ENCODE results near the gene SLC30A10.
"Not testable (repeated sequence)": the region's sequence is repeated elsewhere in the genome, so short reads cannot be mapped to it uniquely, and the experiment has no call there.

The SLC30A10 gene

GRCh38 chr1:219945795-219946194, 17.4 kb upstream of the SLC30A10 start:
- POLR2A ChIA-PET, result no interaction called here

GRCh38 chr1:219941179-219942118, 13.1 kb upstream of the SLC30A10 start:
- H3K27ac ChIP-seq (ENCODE audit: insufficient read depth in 1 of 2, low read depth in 1 of 2, low read length in 2 of 2, poor library complexity in 1 of 2, severe bottlenecking in 2 of 2), result no peak overlapping the region
- H3K9me3 ChIP-seq (ENCODE audit: control extremely low read depth in 1 of 5, control insufficient read depth in 4 of 5, insufficient read depth in 2 of 5, low read depth in 1 of 5, low read length in 4 of 5), result peaks cover 0 to 15% (median 2%) of the 10 kb centered on the region in 5 experiments
- WGBS (ENCODE audit: insufficient coverage), result 100% methylated on average over 2 of the region's 2 CpGs
- no peaks in the 10 kb centered on the region for H3K4me1 ChIP-seq (ENCODE audit: control extremely low read depth in 1 of 4, control insufficient read depth in 4 of 4, insufficient read depth in 4 of 4, low read length in 3 of 4)
- no peaks in the 10 kb centered on the region for H3K36me3 ChIP-seq (ENCODE audit: control insufficient read depth in 4 of 4, insufficient read depth in 4 of 4, low read length in 3 of 4)
- DNase-seq, result no peak
- ChIA-PET POLR2A (interaction anchor here (0.6 kb wide), 1 partner anchor 26 kb away, joined by 3 read pairs; no protein-coding TSS in a partner anchor), CTCF (no interaction called here)
- H3K4me3 ChIP-seq (ENCODE audit: control insufficient read depth in 1 of 7, extremely low read depth in 1 of 7, insufficient read depth in 4 of 7, low read depth in 2 of 7, low read length in 6 of 7), result no peak overlapping the region
- peaks cover 1 to 27% (median 7%) of the 10 kb centered on the region in 5 experiments for H3K27me3 ChIP-seq (replicated peaks in 2 of 5; ENCODE audit: control insufficient read depth in 4 of 5, insufficient read depth in 5 of 5, low read length in 4 of 5)

More at GRCh38 chr1:219945795-219946194, 17.4 kb upstream of the SLC30A10 start:
- peak; percentile 40 to 77 (median 69) for DNase-seq
- CTCF ChIA-PET, result no interaction called here
- H3K4me3 ChIP-seq (ENCODE audit: control insufficient read depth in 1 of 7, extremely low read depth in 1 of 7, insufficient read depth in 4 of 7, low read depth in 2 of 7, low read length in 6 of 7), result no peak overlapping the region
- H3K4me1 ChIP-seq (ENCODE audit: control extremely low read depth in 1 of 4, control insufficient read depth in 4 of 4, insufficient read depth in 4 of 4, low read length in 3 of 4), result no peaks in the 10 kb centered on the region
- H3K27me3 ChIP-seq (replicated peaks in 2 of 5; ENCODE audit: control insufficient read depth in 4 of 5, insufficient read depth in 5 of 5, low read length in 4 of 5), result peaks cover 3 to 12% (median 7%) of the 10 kb centered on the region in 5 experiments
- no peaks in the 10 kb centered on the region for H3K36me3 ChIP-seq (ENCODE audit: control insufficient read depth in 4 of 4, insufficient read depth in 4 of 4, low read length in 3 of 4)
- peaks cover 0 to 17% (median 2%) of the 10 kb centered on the region in 5 experiments for H3K9me3 ChIP-seq (ENCODE audit: control extremely low read depth in 1 of 5, control insufficient read depth in 4 of 5, insufficient read depth in 2 of 5, low read depth in 1 of 5, low read length in 4 of 5)
- no peak overlapping the region for H3K27ac ChIP-seq (ENCODE audit: insufficient read depth in 1 of 2, low read depth in 1 of 2, low read length in 2 of 2, poor library complexity in 1 of 2, severe bottlenecking in 2 of 2)

- ChIA-PET CTCF (no interaction called here), POLR2A (interaction anchor here (0.6 kb wide), 1 partner anchor 27 kb away, joined by 3 read pairs; no protein-coding TSS in a partner anchor)
- Histone ChIP-seq H3K9me3 (ENCODE audit: control extremely low read depth in 1 of 5, control insufficient read depth in 4 of 5, insufficient read depth in 2 of 5, low read depth in 1 of 5, low read length in 4 of 5) (peaks cover 0 to 10% (median 0%) of the 10 kb centered on the region in 5 experiments), H3K27me3 (replicated peaks in 2 of 5; ENCODE audit: control insufficient read depth in 4 of 5, insufficient read depth in 5 of 5, low read length in 4 of 5) (peaks cover 0 to 31% (median 8%) of the 10 kb centered on the region in 5 experiments), H3K36me3 (ENCODE audit: control insufficient read depth in 4 of 4, insufficient read depth in 4 of 4, low read length in 3 of 4) (no peaks in the 10 kb centered on the region), H3K27ac (ENCODE audit: insufficient read depth in 1 of 2, low read depth in 1 of 2, low read length in 2 of 2, poor library complexity in 1 of 2, severe bottlenecking in 2 of 2) (no peak overlapping the region), H3K4me3 (ENCODE audit: control insufficient read depth in 1 of 7, extremely low read depth in 1 of 7, insufficient read depth in 4 of 7, low read depth in 2 of 7, low read length in 6 of 7) (no peak overlapping the region), H3K4me1 (ENCODE audit: control extremely low read depth in 1 of 4, control insufficient read depth in 4 of 4, insufficient read depth in 4 of 4, low read length in 3 of 4) (no peaks in the 10 kb centered on the region)
- 80% methylated on average over 1 of the region's 3 CpGs for WGBS (ENCODE audit: insufficient coverage)
- DNase-seq, result no peak
Observed at GRCh38 chr1:219940707-219941106, 12.3 kb upstream of the SLC30A10 start.

GRCh38 chr1:219938706-219939105, 10.3 kb upstream of the SLC30A10 start:
- H3K4me1 ChIP-seq (ENCODE audit: control extremely low read depth in 1 of 4, control insufficient read depth in 4 of 4, insufficient read depth in 4 of 4, low read length in 3 of 4), result no peaks in the 10 kb centered on the region
- no peak overlapping the region for H3K27ac ChIP-seq (ENCODE audit: insufficient read depth in 1 of 2, low read depth in 1 of 2, low read length in 2 of 2, poor library complexity in 1 of 2, severe bottlenecking in 2 of 2)
- no peak overlapping the region for H3K4me3 ChIP-seq (ENCODE audit: control insufficient read depth in 1 of 7, extremely low read depth in 1 of 7, insufficient read depth in 4 of 7, low read depth in 2 of 7, low read length in 6 of 7)
- ChIA-PET CTCF (no interaction called here), POLR2A (no interaction called here)
- H3K36me3 ChIP-seq (ENCODE audit: control insufficient read depth in 4 of 4, insufficient read depth in 4 of 4, low read length in 3 of 4), result no peaks in the 10 kb centered on the region
- 93% methylated on average over 2 of the region's 2 CpGs for WGBS (ENCODE audit: insufficient coverage)
- H3K9me3 ChIP-seq (ENCODE audit: control extremely low read depth in 1 of 5, control insufficient read depth in 4 of 5, insufficient read depth in 2 of 5, low read depth in 1 of 5, low read length in 4 of 5), result peaks cover 0 to 7% (median 0%) of the 10 kb centered on the region in 5 experiments
- H3K27me3 ChIP-seq (replicated peaks in 2 of 5; ENCODE audit: control insufficient read depth in 4 of 5, insufficient read depth in 5 of 5, low read length in 4 of 5), result peaks cover 0 to 31% (median 8%) of the 10 kb centered on the region in 5 experiments
- no peak for DNase-seq

- DNase-seq, POLR2A ChIA-PET: not testable (repeated sequence)
Observed at GRCh38 chr1:219933763-219934162, 5.4 kb upstream of the SLC30A10 start.

GRCh38 chr1:219931033-219931432, 2.7 kb upstream of the SLC30A10 start:
- no peaks in the 10 kb centered on the region for H3K9me3 ChIP-seq (ENCODE audit: control extremely low read depth in 1 of 5, control insufficient read depth in 4 of 5, insufficient read depth in 2 of 5, low read depth in 1 of 5, low read length in 4 of 5)
- no peak overlapping the region for H3K27ac ChIP-seq (ENCODE audit: insufficient read depth in 1 of 2, low read depth in 1 of 2, low read length in 2 of 2, poor library complexity in 1 of 2, severe bottlenecking in 2 of 2)
- ChIA-PET POLR2A (no interaction called here), CTCF (no interaction called here)
- H3K27me3 ChIP-seq (replicated peaks in 2 of 5; ENCODE audit: control insufficient read depth in 4 of 5, insufficient read depth in 5 of 5, low read length in 4 of 5), result peaks cover 7 to 40% (median 20%) of the 10 kb centered on the region in 5 experiments
- H3K36me3 ChIP-seq (ENCODE audit: control insufficient read depth in 4 of 4, insufficient read depth in 4 of 4, low read length in 3 of 4), result no peaks in the 10 kb centered on the region
- peaks cover 0 to 14% (median 12%) of the 10 kb centered on the region in 4 experiments for H3K4me1 ChIP-seq (ENCODE audit: control extremely low read depth in 1 of 4, control insufficient read depth in 4 of 4, insufficient read depth in 4 of 4, low read length in 3 of 4)
- no peak for DNase-seq
- H3K4me3 ChIP-seq (ENCODE audit: control insufficient read depth in 1 of 7, extremely low read depth in 1 of 7, insufficient read depth in 4 of 7, low read depth in 2 of 7, low read length in 6 of 7), result no peak overlapping the region

More at GRCh38 chr1:219933763-219934162, 5.4 kb upstream of the SLC30A10 start:
- H3K4me1 ChIP-seq (ENCODE audit: control extremely low read depth in 1 of 4, control insufficient read depth in 4 of 4, insufficient read depth in 4 of 4, low read length in 3 of 4); H3K4me3 ChIP-seq (ENCODE audit: control insufficient read depth in 1 of 7, extremely low read depth in 1 of 7, insufficient read depth in 4 of 7, low read depth in 2 of 7, low read length in 6 of 7); CTCF ChIA-PET; H3K9me3 ChIP-seq (ENCODE audit: control extremely low read depth in 1 of 5, control insufficient read depth in 4 of 5, insufficient read depth in 2 of 5, low read depth in 1 of 5, low read length in 4 of 5); H3K36me3 ChIP-seq (ENCODE audit: control insufficient read depth in 4 of 4, insufficient read depth in 4 of 4, low read length in 3 of 4); H3K27ac ChIP-seq (ENCODE audit: insufficient read depth in 1 of 2, low read depth in 1 of 2, low read length in 2 of 2, poor library complexity in 1 of 2, severe bottlenecking in 2 of 2): not testable (repeated sequence)
- H3K27me3 ChIP-seq (replicated peaks in 2 of 5; ENCODE audit: control insufficient read depth in 4 of 5, insufficient read depth in 5 of 5, low read length in 4 of 5), result peaks cover 0 to 26% (median 14%) of the 10 kb centered on the region in 5 experiments
- 96% methylated on average over 11 of the region's 11 CpGs for WGBS (ENCODE audit: insufficient coverage)

- Histone ChIP-seq H3K4me1 (ENCODE audit: control extremely low read depth in 1 of 4, control insufficient read depth in 4 of 4, insufficient read depth in 4 of 4, low read length in 3 of 4) (peaks cover 0 to 14% (median 12%) of the 10 kb centered on the region in 4 experiments), H3K36me3 (ENCODE audit: control insufficient read depth in 4 of 4, insufficient read depth in 4 of 4, low read length in 3 of 4) (no peaks in the 10 kb centered on the region), H3K9me3 (ENCODE audit: control extremely low read depth in 1 of 5, control insufficient read depth in 4 of 5, insufficient read depth in 2 of 5, low read depth in 1 of 5, low read length in 4 of 5) (no peaks in the 10 kb centered on the region), H3K27ac (ENCODE audit: insufficient read depth in 1 of 2, low read depth in 1 of 2, low read length in 2 of 2, poor library complexity in 1 of 2, severe bottlenecking in 2 of 2) (no peak overlapping the region), H3K4me3 (ENCODE audit: control insufficient read depth in 1 of 7, extremely low read depth in 1 of 7, insufficient read depth in 4 of 7, low read depth in 2 of 7, low read length in 6 of 7) (peak overlapping the region in 5 of 7 experiments; percentile 58 to 78 (median 71)), H3K27me3 (replicated peaks in 2 of 5; ENCODE audit: control insufficient read depth in 4 of 5, insufficient read depth in 5 of 5, low read length in 4 of 5) (peaks cover 7 to 45% (median 24%) of the 10 kb centered on the region in 5 experiments)
- ChIA-PET POLR2A (no interaction called here), CTCF (interaction anchor here (0.6 kb wide), 1 partner anchor 430 kb away, joined by 3 read pairs; no protein-coding TSS in a partner anchor)
- DNase-seq, result no peak
- WGBS (ENCODE audit: insufficient coverage), result 49% methylated on average over 12 of the region's 13 CpGs
Observed at GRCh38 chr1:219928791-219929118, 398 bp upstream of the SLC30A10 start.

Measured in common myeloid progenitor, CD34-positive (primary cell).